NCI-H146 (cell line): ENCODE measurements around the gene NXN.
"Not testable (repeated sequence)": the region's sequence is repeated elsewhere in the genome, so short reads cannot be mapped to it uniquely, and the experiment has no call there.

ENCODE experiments used
- DNase-seq: peaks from one replicate; lab custom pipeline; 2025; lab: John Stamatoyannopoulos, UW

Gene NXN

GRCh38 chr17:917941-918740 lies 61.4 kb downstream of the NXN start:
- no peak for DNase-seq

GRCh38 chr17:917391-917811 lies 62.2 kb downstream of the NXN start:
- no peak for DNase-seq

GRCh38 chr17:916315-916714 lies 63.3 kb downstream of the NXN start:
- DNase-seq: no peak

GRCh38 chr17:915538-916201 lies 63.9 kb downstream of the NXN start:
- DNase-seq: no peak

GRCh38 chr17:914561-914960 lies 65.0 kb downstream of the NXN start:
- DNase-seq: no peak

GRCh38 chr17:913207-913606 lies 66.4 kb downstream of the NXN start:
- DNase-seq: no peak

- no peak for DNase-seq
These were observed 69.8 kb downstream of the NXN start for GRCh38 chr17:909642-910323.

- DNase-seq: no peak
These were observed 71.9 kb downstream of the NXN start for GRCh38 chr17:907725-908124.

GRCh38 chr17:905708-906107 lies 73.9 kb downstream of the NXN start:
- not testable (repeated sequence) for DNase-seq

- DNase-seq: no peak
These were observed 75.7 kb downstream of the NXN start for GRCh38 chr17:903691-904481.

GRCh38 chr17:902463-902862 lies 77.1 kb downstream of the NXN start:
- no peak for DNase-seq

- DNase-seq: no peak
These were observed 77.6 kb downstream of the NXN start for GRCh38 chr17:901964-902363.

GRCh38 chr17:901191-901950 lies 78.2 kb downstream of the NXN start:
- no peak for DNase-seq

- no peak for DNase-seq
These were observed 79.1 kb downstream of the NXN start for GRCh38 chr17:900336-900934.

GRCh38 chr17:897970-898619 lies 81.5 kb downstream of the NXN start:
- DNase-seq: no peak

GRCh38 chr17:896953-897661 lies 82.5 kb downstream of the NXN start:
- no peak for DNase-seq

- DNase-seq: no peak
These were observed 83.1 kb downstream of the NXN start for GRCh38 chr17:896454-896853.

- DNase-seq: no peak
These were observed 86.6 kb downstream of the NXN start for GRCh38 chr17:892958-893357.

- no peak for DNase-seq
These were observed 90.6 kb downstream of the NXN start for GRCh38 chr17:888998-889441.
